Measurements from ENCODE around the gene FGF14. TPM values are rescaled to one million over a fixed set of nuclear protein-coding genes. Genes with fewer than 3 reads are reported as not detected.

Gene FGF14
- total RNA-seq, 2 experiments from 2014 or later = not detected

Small RNA genes lying within 50 kb of the gene (microRNA-seq; reads per million reads assigned to microRNA genes)
- gene MIR2681 (ENCODE audit: borderline microRNAs expressed, borderline replicate concordance) (not detected), gene MIR4705 (ENCODE audit: borderline microRNAs expressed, borderline replicate concordance) (not detected)

Other genes with a start within 250 kb of the FGF14 start
- 100 to 1,000 TPM in 1 of 2 experiments, 10 to 100 TPM in 1; 95.9 to 115 TPM for gene TPP2, start 194.9 kb upstream of the FGF14 start, total RNA-seq

Measured in activated CD4-positive, alpha-beta T cell treated with anti-CD3 and anti-CD28 coated beads, Interleukin-2, amount 10 ng/mL, durations not matched to agents 7 days and 5 days (primary cell).